Skeletal muscle satellite cell (primary cell): ENCODE measurements around the gene AOC2. TPM values are rescaled to one million over a fixed set of nuclear protein-coding genes. Genes with fewer than 3 reads are reported as not detected.

Experiments used
- H3K27me3 ChIP-seq: 2 replicates; pipeline ENCODE4 v1.7.0; 2013; ENCODE audit warnings: low read length; ENCODE audit not compliant: control insufficient read depth, insufficient read depth
- H3K36me3 ChIP-seq: 2 replicates; pipeline ENCODE4 v1.7.0; 2013; ENCODE audit warnings: mild to moderate bottlenecking, control low read depth, low read length; ENCODE audit not compliant: insufficient read depth
- H3K4me1 ChIP-seq: 2 replicates; pipeline ENCODE4 v1.7.0; 2013; ENCODE audit warnings: low read length; ENCODE audit not compliant: control insufficient read depth, insufficient read depth
- H3K4me2 ChIP-seq: 2 replicates; pipeline ENCODE4 v1.7.0; 2013; ENCODE audit warnings: mild to moderate bottlenecking, low read length
- H3K4me3 ChIP-seq: 2 replicates; pipeline ENCODE4 v1.7.0; 2013; ENCODE audit warnings: low read length
- H3K9ac ChIP-seq: 2 replicates; pipeline ENCODE4 v1.7.0; 2013; ENCODE audit warnings: mild to moderate bottlenecking, low read depth, low read length, moderate library complexity
- H3K9me3 ChIP-seq: replicated peaks from 2 replicates; pipeline ENCODE4 v1.7.0; 2013; ENCODE audit warnings: mild to moderate bottlenecking, control low read depth, low read length
- total RNA-seq: library from RNA; depleted of rRNA; stranded (reverse); fragments of >200 nt; gene quantifications from 2 replicates; pipeline ENCODE4 v1.2.3, GENCODE V29; 2012; rRNA removed

Gene AOC2, protein sequence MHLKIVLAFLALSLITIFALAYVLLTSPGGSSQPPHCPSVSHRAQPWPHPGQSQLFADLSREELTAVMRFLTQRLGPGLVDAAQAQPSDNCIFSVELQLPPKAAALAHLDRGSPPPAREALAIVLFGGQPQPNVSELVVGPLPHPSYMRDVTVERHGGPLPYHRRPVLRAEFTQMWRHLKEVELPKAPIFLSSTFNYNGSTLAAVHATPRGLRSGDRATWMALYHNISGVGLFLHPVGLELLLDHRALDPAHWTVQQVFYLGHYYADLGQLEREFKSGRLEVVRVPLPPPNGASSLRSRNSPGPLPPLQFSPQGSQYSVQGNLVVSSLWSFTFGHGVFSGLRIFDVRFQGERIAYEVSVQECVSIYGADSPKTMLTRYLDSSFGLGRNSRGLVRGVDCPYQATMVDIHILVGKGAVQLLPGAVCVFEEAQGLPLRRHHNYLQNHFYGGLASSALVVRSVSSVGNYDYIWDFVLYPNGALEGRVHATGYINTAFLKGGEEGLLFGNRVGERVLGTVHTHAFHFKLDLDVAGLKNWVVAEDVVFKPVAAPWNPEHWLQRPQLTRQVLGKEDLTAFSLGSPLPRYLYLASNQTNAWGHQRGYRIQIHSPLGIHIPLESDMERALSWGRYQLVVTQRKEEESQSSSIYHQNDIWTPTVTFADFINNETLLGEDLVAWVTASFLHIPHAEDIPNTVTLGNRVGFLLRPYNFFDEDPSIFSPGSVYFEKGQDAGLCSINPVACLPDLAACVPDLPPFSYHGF
- 1.0 and 1.3 TPM in 2 replicates for total RNA-seq

GRCh38 chr17:42844271-42844670 is at the start of gene AOC2:
AOC2 (plus strand) TSS chr17:42844580; CDS start chr17:42844627, 47 bp downstream.
- H3K9me3 ChIP-seq: no peaks in the 10 kb centered on the region
- peaks cover under 1% of the 10 kb centered on the region for H3K27me3 ChIP-seq
- no peak within 1 kb of the TSS for H3K4me2 ChIP-seq
- no peak within 1 kb of the TSS for H3K4me3 ChIP-seq
- H3K36me3 ChIP-seq: peaks cover 46% of the 10 kb centered on the region
- no peak within 1 kb of the TSS for H3K9ac ChIP-seq
- H3K4me1 ChIP-seq: peaks cover 22% of the 10 kb centered on the region

GRCh38 chr17:42795061-42795460 is 49.3 kb upstream of the AOC2 start:
- Histone ChIP-seq H3K4me3 (no peak overlapping the region), H3K9ac (no peak overlapping the region), H3K27me3 (no peaks in the 10 kb centered on the region), H3K36me3 (peaks cover 6% of the 10 kb centered on the region), H3K4me1 (peaks cover 12% of the 10 kb centered on the region), H3K4me2 (no peak overlapping the region), H3K9me3 (no peaks in the 10 kb centered on the region)

- Histone ChIP-seq H3K27me3 (no peaks in the 10 kb centered on the region), H3K4me1 (peaks cover 12% of the 10 kb centered on the region), H3K36me3 (peaks cover 6% of the 10 kb centered on the region), H3K9ac (no peak overlapping the region), H3K4me3 (no peak overlapping the region), H3K4me2 (no peak overlapping the region), H3K9me3 (no peaks in the 10 kb centered on the region)
Measured at GRCh38 chr17:42795465-42795864, 48.9 kb upstream of the AOC2 start.

- Histone ChIP-seq H3K9ac (no peak overlapping the region), H3K9me3 (no peaks in the 10 kb centered on the region), H3K4me3 (no peak overlapping the region), H3K4me1 (peaks cover 12% of the 10 kb centered on the region), H3K27me3 (no peaks in the 10 kb centered on the region), H3K36me3 (peaks cover 6% of the 10 kb centered on the region), H3K4me2 (no peak overlapping the region)
Measured at GRCh38 chr17:42796066-42796758, 48.2 kb upstream of the AOC2 start.

- no peaks in the 10 kb centered on the region for H3K27me3 ChIP-seq
Measured at GRCh38 chr17:42797067-42798007, 47.0 kb upstream of the AOC2 start.

DNA sequence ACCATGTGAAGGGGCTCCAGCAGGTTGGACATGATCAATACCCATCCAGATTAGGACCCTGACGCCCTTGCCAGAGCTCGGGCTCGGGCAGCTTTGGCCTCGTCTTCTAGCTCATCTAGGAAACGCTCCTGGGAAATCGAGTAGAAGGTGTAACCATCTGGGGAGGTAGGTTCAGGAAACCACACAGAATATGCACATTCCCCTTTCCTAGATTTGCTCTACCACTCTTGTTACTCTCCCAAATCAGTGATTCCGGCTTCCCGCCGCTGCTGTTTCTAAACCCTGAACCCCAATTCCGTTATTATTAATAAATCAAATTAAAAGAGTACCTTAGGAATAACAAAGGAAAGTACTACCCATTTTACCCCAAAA is 46.4 kb upstream of the AOC2 start:
- peak overlapping the region; percentile 89 for H3K9ac ChIP-seq
- peak overlapping the region; percentile 82 for H3K4me2 ChIP-seq
- peak overlapping the region; percentile 93 for H3K4me3 ChIP-seq
- peaks cover 6% of the 10 kb centered on the region for H3K36me3 ChIP-seq
- peaks cover 13% of the 10 kb centered on the region for H3K4me1 ChIP-seq
- H3K27me3 ChIP-seq: no peaks in the 10 kb centered on the region
- H3K9me3 ChIP-seq: no peaks in the 10 kb centered on the region

More at GRCh38 chr17:42797067-42798007, 47.0 kb upstream of the AOC2 start:
- H3K4me3 ChIP-seq: peak overlapping the region; percentile 93
- peaks cover 12% of the 10 kb centered on the region for H3K4me1 ChIP-seq
- peak overlapping the region; percentile 82 for H3K4me2 ChIP-seq
- no peaks in the 10 kb centered on the region for H3K9me3 ChIP-seq
- H3K9ac ChIP-seq: peak overlapping the region; percentile 89
- H3K36me3 ChIP-seq: peaks cover 6% of the 10 kb centered on the region

DNA sequence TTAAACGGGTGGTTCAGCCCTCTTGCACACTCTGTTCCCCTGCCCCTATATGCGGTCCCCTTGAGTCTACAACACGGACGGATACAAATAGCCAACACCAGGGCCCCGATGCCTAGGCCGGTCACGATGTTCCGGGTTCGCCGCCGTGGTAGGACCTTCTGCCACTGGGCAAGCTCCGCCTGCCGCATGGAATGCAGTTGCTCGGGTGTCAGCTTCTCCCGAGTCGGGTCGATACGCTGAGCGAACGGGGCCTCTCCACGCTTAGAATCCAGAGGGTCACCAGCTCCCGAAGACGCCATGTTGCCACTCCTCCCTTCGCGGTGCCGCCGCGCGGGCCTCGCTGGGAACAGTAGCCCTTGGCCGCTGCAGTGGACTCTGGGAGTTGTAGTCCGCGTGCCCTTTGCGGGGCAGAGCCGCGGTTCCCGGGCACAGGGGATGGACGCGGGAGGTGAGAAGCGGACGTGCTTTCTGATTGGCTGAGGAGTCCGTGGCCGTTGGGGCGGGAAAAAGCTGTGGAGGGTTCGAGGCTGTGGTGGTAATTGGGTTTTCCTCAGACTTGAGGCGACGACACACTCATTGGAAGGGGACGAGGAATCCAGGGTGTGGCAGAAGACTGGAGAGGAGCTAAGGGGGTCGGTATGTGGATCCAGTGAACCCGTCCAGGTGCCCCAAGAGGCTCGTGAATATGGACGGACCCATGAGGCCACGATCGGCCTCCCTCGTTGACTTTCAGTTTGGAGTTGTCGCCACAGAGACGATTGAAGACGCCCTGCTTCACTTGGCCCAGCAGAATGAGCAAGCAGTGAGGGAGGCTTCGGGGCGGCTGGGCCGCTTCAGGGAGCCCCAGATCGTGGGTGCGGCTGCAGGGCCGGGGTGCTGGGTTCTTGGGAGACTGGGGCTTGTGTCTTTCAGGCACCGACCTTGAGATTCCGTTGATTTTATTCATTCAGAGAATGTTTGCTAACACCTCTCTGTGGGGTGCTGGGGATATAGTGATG is 45.7 kb upstream of the AOC2 start, which contains the start of the genes CNTD1 and COA3:
Gene CNTD1, plus strand, starts transcription at position 479 of the 998 bp plus-strand sequence. Its CDS starts 207 bp downstream, at position 686.
Gene COA3, minus strand, starts transcription at position 322 of the 998 bp plus-strand sequence. Its CDS starts 23 bp downstream, at position 299.
- Histone ChIP-seq H3K9me3 (no peaks in the 10 kb centered on the region), H3K27me3 (no peaks in the 10 kb centered on the region), H3K4me1 (peaks cover 16% of the 10 kb centered on the region), H3K36me3 (peaks cover 6% of the 10 kb centered on the region), H3K4me2 (peak within 1 kb of the TSS; percentile 82), H3K9ac (peak within 1 kb of the TSS; percentile 89), H3K4me3 (peak within 1 kb of the TSS; percentile 93)

- Histone ChIP-seq H3K4me1 (peaks cover 9% of the 10 kb centered on the region), H3K9ac (no peak overlapping the region), H3K36me3 (no peaks in the 10 kb centered on the region)
Measured at GRCh38 chr17:42803074-42803883, 41.1 kb upstream of the AOC2 start.

GRCh38 chr17:42804918-42805367 is 39.4 kb upstream of the AOC2 start:
- Histone ChIP-seq H3K36me3 (no peaks in the 10 kb centered on the region), H3K4me1 (peaks cover 13% of the 10 kb centered on the region), H3K9me3 (no peaks in the 10 kb centered on the region), H3K4me3 (no peak overlapping the region), H3K4me2 (no peak overlapping the region), H3K9ac (no peak overlapping the region), H3K27me3 (no peaks in the 10 kb centered on the region)

More at GRCh38 chr17:42803074-42803883, 41.1 kb upstream of the AOC2 start:
- no peaks in the 10 kb centered on the region for H3K27me3 ChIP-seq
- no peaks in the 10 kb centered on the region for H3K9me3 ChIP-seq
- no peak overlapping the region for H3K4me3 ChIP-seq
- H3K4me2 ChIP-seq: peak overlapping the region; percentile 5
